CD4-positive, alpha-beta T cell treated with Interleukin-17A for 1 hour (primary cell): ENCODE results near the gene CD86.

Experiments
- DNase-seq: peaks from one replicate; pipeline ENCODE4 v3.0.0-alpha.2; 2020

CD86 gene

DNA sequence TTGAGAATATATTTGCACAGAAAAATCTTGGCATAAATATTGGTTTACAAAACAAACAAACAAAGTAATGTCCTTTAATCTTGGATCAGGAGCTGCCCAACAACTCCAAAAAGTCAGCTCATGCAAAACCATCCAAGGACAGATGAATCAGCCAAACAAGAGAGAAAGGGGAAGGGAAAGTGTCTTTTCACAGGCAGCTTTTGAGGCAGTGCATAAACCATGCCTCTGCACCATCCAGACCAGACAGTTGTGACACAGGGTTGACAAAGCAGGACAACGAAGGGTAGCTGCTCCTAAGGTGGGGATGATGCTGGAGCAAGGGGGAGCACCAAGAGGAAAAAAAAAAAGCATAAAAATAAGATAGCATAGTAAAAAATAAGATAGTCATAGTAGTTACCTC is 8.7 kb downstream of the CD86 start:
- DNase-seq, result no peak

DNA sequence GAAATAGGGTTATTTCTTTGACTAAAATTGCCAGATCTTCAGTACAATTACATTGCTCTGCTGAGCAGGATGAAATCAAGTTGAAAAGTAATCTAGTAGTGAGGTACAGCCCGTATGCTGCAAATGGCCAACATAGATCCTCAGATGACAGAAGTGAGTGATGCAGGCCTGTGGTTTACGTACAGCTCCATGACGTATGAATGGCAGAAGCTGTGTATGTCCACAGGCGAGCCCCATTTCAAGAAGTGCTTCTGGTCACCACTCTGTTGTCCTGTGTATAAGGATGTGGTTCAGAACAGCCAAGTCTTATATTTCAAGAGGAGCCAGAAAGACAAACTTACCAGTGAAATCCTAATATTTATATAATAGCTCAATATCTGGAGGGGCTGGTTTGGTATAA is 9.2 kb downstream of the CD86 start:
- DNase-seq, result no peak

GRCh38 chr3:122066331-122067213 is 11.4 kb downstream of the CD86 start:
- DNase-seq, result no peak

DNA sequence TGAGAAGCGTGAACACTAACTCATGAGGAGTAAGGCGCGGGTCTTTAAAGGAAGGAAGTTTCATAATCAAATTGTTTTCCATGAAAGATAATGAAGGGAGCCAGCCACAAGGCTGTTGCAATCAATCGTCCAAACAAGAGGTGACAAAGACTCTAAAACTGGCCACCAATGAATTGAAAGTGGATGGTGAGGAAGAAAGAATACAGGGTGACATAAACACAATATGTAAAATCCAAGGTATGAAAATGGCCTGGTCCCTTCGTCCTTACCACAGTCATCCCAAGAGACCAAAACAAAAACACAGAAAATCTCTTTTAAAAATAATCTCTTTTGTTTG is 12.0 kb downstream of the CD86 start:
- DNase-seq, result no peak

- no peak for DNase-seq
Observed at GRCh38 chr3:122067588-122068240, 12.6 kb downstream of the CD86 start.

GRCh38 chr3:122074621-122075265 is 19.6 kb downstream of the CD86 start:
- peak; percentile 17 for DNase-seq

DNA sequence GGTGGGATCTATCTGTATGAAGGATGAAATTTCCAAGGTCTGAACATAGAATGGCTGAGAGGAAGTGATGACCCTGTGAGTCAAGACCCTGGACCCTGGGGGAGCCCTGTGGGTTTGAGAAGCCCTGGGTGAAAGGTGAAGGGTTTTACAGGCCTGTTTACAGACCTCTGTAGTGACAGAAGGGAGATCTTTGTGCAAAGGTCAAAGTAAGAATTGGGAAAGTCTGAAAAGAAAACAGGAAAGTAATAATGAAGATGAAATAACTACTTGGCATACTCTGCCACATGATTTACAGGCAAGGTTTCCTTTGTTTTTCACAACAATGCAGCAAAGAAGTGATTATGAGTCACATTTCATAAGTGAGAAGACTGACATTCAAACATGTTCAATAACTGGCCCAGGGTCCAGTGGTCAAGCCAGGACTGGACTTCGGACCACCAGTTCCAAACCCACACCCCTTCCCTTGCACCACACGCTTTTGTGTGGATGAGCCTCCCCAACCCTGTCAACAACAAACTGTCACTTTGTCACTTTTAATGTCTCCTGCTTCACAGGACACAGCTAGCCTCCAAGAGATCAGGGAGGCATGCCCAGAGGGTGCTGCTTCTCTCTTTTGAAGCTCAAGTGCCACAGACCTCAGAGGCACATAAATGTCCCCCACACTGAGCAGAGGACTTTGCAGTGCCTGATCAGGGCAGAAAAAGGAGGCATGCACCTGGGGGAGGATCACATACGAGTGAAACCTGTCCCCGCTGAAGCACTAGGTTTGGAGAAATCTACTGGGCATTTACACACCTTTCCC is 21.5 kb downstream of the CD86 start:
- no peak for DNase-seq

GRCh38 chr3:122077293-122078234 is 22.4 kb downstream of the CD86 start:
- DNase-seq, result no peak

DNA sequence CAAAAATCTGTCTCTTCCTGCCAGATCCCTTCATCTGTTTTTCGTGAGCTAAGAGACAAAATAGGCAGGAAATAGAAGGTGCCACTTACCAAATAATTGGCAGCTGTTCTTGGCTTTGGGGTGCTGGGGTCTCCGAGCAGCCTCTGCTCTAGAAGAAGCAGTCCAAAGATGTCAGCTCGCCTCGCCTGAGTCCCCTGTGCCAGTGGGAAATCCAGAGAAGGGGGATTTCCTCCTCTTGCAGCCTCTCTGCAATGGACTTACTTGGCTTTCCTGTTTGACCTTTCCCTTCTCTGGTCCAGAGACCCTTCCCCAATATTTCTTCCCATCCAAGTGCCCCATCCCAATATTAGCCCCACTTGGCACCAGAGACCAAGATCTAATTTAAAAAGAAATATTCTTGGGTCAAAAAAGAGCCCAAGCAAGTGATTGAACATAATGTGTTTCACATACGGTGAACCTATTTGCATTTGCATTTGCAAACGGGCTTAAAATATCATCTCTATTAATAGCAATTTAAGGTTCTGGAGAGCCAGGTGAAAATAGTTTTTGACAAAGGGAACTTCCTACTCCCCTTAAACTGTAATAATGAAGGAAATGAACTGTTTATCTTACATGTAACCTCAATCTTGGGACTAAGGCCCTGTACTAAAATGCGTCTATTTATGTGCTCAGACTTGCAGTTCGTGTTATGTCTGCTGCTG is 23.2 kb downstream of the CD86 start:
- DNase-seq, result no peak

DNA sequence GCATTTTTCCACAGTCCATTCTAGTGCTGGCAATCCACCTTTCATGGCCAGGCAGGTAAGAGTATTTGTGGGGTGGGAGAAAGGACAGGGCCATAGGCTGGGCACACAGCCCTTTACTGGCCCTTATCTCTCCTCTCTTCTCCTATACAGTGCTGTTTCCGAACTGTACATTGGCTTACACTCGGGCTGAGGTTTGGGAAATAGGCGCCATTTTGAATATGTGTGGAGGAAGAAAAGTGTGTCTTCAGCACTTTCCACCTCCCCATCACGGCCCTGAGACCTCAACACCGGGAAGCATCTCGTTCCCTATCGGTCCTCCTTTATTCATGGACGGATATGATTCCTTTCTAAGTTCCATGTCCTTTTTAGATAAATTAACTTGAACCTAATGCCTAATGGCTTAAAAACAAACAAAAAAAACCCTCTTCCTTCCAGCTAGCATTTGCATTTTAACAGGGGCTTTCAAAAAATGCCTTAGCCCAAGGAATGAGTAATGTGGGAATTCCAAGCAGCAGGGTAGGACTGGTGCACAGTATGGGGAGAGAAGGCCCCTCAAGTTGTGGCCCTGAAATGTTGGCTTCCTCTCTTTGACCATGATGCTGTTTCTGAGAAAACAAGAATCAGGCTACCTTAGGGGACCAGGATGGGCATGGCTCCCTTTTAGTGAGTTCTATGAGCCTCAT is 24.5 kb downstream of the CD86 start:
- no peak for DNase-seq

DNA sequence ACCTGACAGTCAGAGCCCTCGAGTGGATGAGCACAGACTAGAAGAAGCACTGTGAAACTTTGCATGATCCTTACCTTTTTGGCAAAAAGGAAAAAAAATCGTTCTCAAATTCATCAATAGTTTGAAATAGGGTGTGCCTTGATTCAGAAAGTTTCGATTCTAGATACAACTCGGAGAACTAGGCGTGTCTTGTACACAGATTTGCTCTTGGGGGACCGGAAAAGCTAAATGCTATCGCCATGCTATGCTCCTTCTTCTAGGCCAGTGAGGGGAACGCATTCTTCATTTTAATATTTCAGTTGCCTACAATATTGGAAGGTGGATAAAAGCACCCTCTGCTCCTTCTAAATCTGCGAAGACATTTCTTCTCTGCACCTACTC is 25.0 kb downstream of the CD86 start:
- no peak for DNase-seq

GRCh38 chr3:122081543-122082247 is 26.5 kb downstream of the CD86 start:
- DNase-seq, result no peak

DNA sequence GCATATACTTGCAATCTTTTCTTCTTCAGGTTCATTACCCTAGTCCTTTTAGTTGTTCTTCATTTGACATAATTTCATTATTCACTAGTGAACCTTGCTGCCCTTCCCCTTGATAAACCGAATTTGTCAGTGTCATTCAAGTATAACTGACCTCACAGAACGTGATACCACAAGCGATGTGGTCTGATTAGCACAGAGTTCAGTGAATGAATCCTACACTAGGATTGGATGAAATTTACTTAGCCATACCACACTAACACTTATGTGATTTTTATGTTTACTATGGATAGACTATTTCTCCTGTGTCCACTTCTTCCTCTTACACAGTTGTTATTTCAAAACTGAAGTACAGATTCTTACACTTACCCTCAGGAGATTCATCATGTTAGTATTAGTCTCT is 27.2 kb downstream of the CD86 start:
- no peak for DNase-seq

- no peak for DNase-seq
Observed at GRCh38 chr3:122084799-122085198, 29.6 kb downstream of the CD86 start.

- DNase-seq, result no peak
Observed at GRCh38 chr3:122085673-122086072, 30.5 kb downstream of the CD86 start.

- no peak for DNase-seq
Observed at GRCh38 chr3:122088531-122088930, 33.4 kb downstream of the CD86 start.

- DNase-seq, result no peak
Observed at GRCh38 chr3:122091602-122092295, 36.6 kb downstream of the CD86 start.

GRCh38 chr3:122092460-122093165 is 37.5 kb downstream of the CD86 start:
- DNase-seq, result peak; percentile 44

GRCh38 chr3:122094125-122094524 is 39.0 kb downstream of the CD86 start:
- no peak for DNase-seq
